WTC11 (cell line): ENCODE measurements around the gene C2orf15. TPM values are rescaled to one million over a fixed set of nuclear protein-coding genes. Genes with fewer than 3 reads are reported as not detected.

Source experiments
- total RNA-seq: library from RNA; stranded (reverse); gene quantifications from 3 replicates; pipeline ENCODE4 v1.2.3, GENCODE V29; 2021

C2orf15 gene
- total RNA-seq, 1 experiment from 2014 or later, result 6.1 TPM

Other genes starting within 250 kb of the C2orf15 start
- gene CRACDL, start 205.5 kb upstream of the C2orf15 start, total RNA-seq, result 0.50 to 0.89 TPM (median 0.72 TPM) in 3 replicates
- gene TSGA10, start 13.2 kb downstream of the C2orf15 start, total RNA-seq, result 8.9 to 9.3 TPM (median 9.1 TPM) in 3 replicates
- gene LIPT1, start 13.3 kb downstream of the C2orf15 start, total RNA-seq, result 7.1 to 9.7 TPM (median 8.1 TPM) in 3 replicates
- gene MITD1, start 39.4 kb downstream of the C2orf15 start, total RNA-seq, result 33.1 to 37.1 TPM (median 34.7 TPM) in 3 replicates
- gene MRPL30, start 39.5 kb downstream of the C2orf15 start, total RNA-seq, result 28.7 to 34.9 TPM (median 33.4 TPM) in 3 replicates
- 0.25 TPM in 1 of 3 replicates, not detected in the others for gene LYG2, start 114.0 kb downstream of the C2orf15 start, total RNA-seq
- 0.35 to 0.76 TPM (median 0.55 TPM) in 3 replicates for gene LYG1, start 159.5 kb downstream of the C2orf15 start, total RNA-seq
- 24.1 to 31.0 TPM (median 24.6 TPM) in 3 replicates for gene TXNDC9, start 194.6 kb downstream of the C2orf15 start, total RNA-seq
- 52.1 to 68.8 TPM (median 52.5 TPM) in 3 replicates for gene EIF5B, start 195.7 kb downstream of the C2orf15 start, total RNA-seq